ENCODE data around the gene NRXN3.

GRCh38 chr14:78130356-78130755 is 39.8 kb upstream of the NRXN3 start:
- no peak for TF ChIP-seq EZH2phosphoT487 (IDR thresholded peaks at IDR 0.05; ENCODE audit: insufficient read depth, low read depth)
- no peak for TF ChIP-seq EZH2 (IDR thresholded peaks at IDR 0.05; ENCODE audit: insufficient read depth, poor library complexity, severe bottlenecking)
